HepG2 (cell line): ENCODE results near the gene PALMD. TPM values are rescaled to one million over a fixed set of nuclear protein-coding genes. Genes with fewer than 3 reads are reported as not detected.

ENCODE experiments used
- ATAC-seq: fragments of 200-7000 bp; cut with Tn5 transposase; 3 replicates; pipeline ENCODE4 v1.9.1; 2020; ENCODE audit warnings: mild to moderate bottlenecking, moderate library complexity
- BruUV-seq: library from RNA; stranded (reverse); fragments of 400-500 nt; replicated peaks from 2 replicates; lab custom pipeline; 2021; lab: Mats Ljungman, UMichigan
- CTCF ChIA-PET: fragments of 300-600 bp; formaldehyde crosslinking; extraction: SDS; loops from one replicate; lab custom pipeline; 2021; ENCODE audit warnings: low total read pairs, inconsistent platforms, low intra/inter-chr PET ratio; lab: Yijun Ruan, JAX
- POLR2A ChIA-PET: fragments of 350-600 bp; sonication (Branson Sonifier 250); formaldehyde crosslinking; loops from one replicate; lab custom pipeline; 2020; ENCODE audit warnings: antibody characterized with exemption, inconsistent platforms; lab: Yijun Ruan, JAX
- DNase-seq: peaks from one replicate; pipeline ENCODE4 v3.0.0-alpha.2; 2015; ENCODE audit warnings: low spot score
- FAIRE-seq: peaks from 3 replicates; lab custom pipeline; 2011; peaks lifted over from hg19 to GRCh38; lab: Jason Lieb, UNC
- H2AFZ ChIP-seq: one replicate; pipeline ENCODE4 v1.6.1; 2011; ENCODE audit warnings: low read length, inconsistent platforms
- H3K27ac ChIP-seq: fragments of 300-600 bp; 3 replicates; pipeline ENCODE4 v1.8.0; 2011; ENCODE audit warnings: mixed run types, mild to moderate bottlenecking, mixed read lengths, low read length, inconsistent platforms; ENCODE audit not compliant: insufficient read depth; ENCODE audit errors: extremely low read length
- H3K27me3 ChIP-seq, 2 experiments: fragments of 200-600 bp in 1 of 2; 2 replicates in 1 of 2; 3 replicates in 1 of 2; pipeline versions ENCODE4 v1.6.0 to v1.8.0; 2011; ENCODE audit warnings: low read length in 2 of 2, mild to moderate bottlenecking in 2 of 2, moderate library complexity in 2 of 2, inconsistent platforms in 1 of 2; ENCODE audit not compliant: insufficient read depth in 2 of 2, control insufficient read depth in 1 of 2
- H3K36me3 ChIP-seq, 2 experiments: fragments of 200-600 bp in 1 of 2; replicated peaks in 1 of 2; 2 replicates in 1 of 2; 3 replicates in 1 of 2; pipeline versions ENCODE4 v1.5.1 to v1.8.0; 2011; ENCODE audit warnings: low read length in 2 of 2, inconsistent platforms in 1 of 2; ENCODE audit not compliant: insufficient read depth in 2 of 2, control insufficient read depth in 1 of 2
- H3K4me1 ChIP-seq: 2 replicates; pipeline ENCODE4 v1.5.1; 2012; ENCODE audit warnings: low read length, inconsistent platforms; ENCODE audit not compliant: insufficient read depth
- H3K4me2 ChIP-seq: 2 replicates; pipeline ENCODE4 v1.6.0; 2011; ENCODE audit warnings: low read depth, low read length, inconsistent platforms
- H3K4me3 ChIP-seq, 3 experiments: fragments of 200-600 bp in 1 of 3; sonication (generic), shearing (Covaris generic) in 1 of 3; replicated peaks in 1 of 3; 2 replicates each; pipeline ENCODE4 v1.5.1; 2011 to 2016; ENCODE audit warnings: low read length in 3 of 3, inconsistent platforms in 2 of 3, low read depth in 2 of 3, mild to moderate bottlenecking in 2 of 3, control low read depth in 1 of 3, mixed read lengths in 1 of 3; ENCODE audit not compliant: insufficient read depth in 1 of 3
- H3K79me2 ChIP-seq: one replicate; pipeline ENCODE4 v1.6.1; 2011; ENCODE audit warnings: low read length, inconsistent platforms; ENCODE audit not compliant: insufficient read depth
- H3K9ac ChIP-seq: 2 replicates; pipeline ENCODE4 v1.6.0; 2011; ENCODE audit warnings: mild to moderate bottlenecking, low read depth, low read length, inconsistent platforms; ENCODE audit not compliant: insufficient read depth
- H3K9me3 ChIP-seq: 2 replicates; pipeline ENCODE4 v1.5.1; 2012; ENCODE audit warnings: mild to moderate bottlenecking, low read length
- H4K20me1 ChIP-seq: 2 replicates; pipeline ENCODE4 v1.6.0; 2011; ENCODE audit warnings: inconsistent platforms, mild to moderate bottlenecking, low read length, moderate library complexity; ENCODE audit not compliant: insufficient read depth
- ATF2 ChIP-seq: sonication (generic); formaldehyde crosslinking; IDR thresholded peaks from 2 replicates; pipeline ENCODE4 v1.4.0; 2020; ENCODE audit warnings: missing genetic modification reagents
- BHLHE40 ChIP-seq: IDR thresholded peaks from 2 replicates; pipeline ENCODE4 v1.6.1; 2011; ENCODE audit warnings: low read length, improper control_type of control experiment
- CBX2 ChIP-seq, 2 experiments: fragments of 200-600 bp in 1 of 2; sonication (generic); formaldehyde crosslinking in 1 of 2; IDR thresholded peaks; 2 replicates each; pipeline versions ENCODE4 v1.7.0 to v1.8.1; 2018 to 2022; ENCODE audit warnings: low read depth in 2 of 2, low read length in 1 of 2, mild to moderate bottlenecking in 1 of 2, missing genetic modification reagents in 1 of 2
- ELF1 ChIP-seq: sonication (generic); formaldehyde crosslinking; IDR thresholded peaks from 2 replicates; pipeline ENCODE4 v1.4.0; 2020; ENCODE audit warnings: missing genetic modification reagents
- HDAC6 ChIP-seq: fragments of 200-600 bp; sonication (generic); IDR thresholded peaks from 2 replicates; pipeline ENCODE4 v1.7.0; 2017; ENCODE audit warnings: mild to moderate bottlenecking, antibody characterized with exemption, low read length, low read depth
- ISL2 ChIP-seq: sonication (generic); formaldehyde crosslinking; IDR thresholded peaks from 2 replicates; pipeline ENCODE4 v1.5.0; 2020; ENCODE audit warnings: missing genetic modification reagents
- KLF9 ChIP-seq: IDR thresholded peaks from 2 replicates; pipeline ENCODE4 v1.6.1; 2016; ENCODE audit warnings: low read depth
- SNAPC2 ChIP-seq: sonication (generic); formaldehyde crosslinking; IDR thresholded peaks from 2 replicates; pipeline ENCODE4 v1.8.1; 2022; ENCODE audit warnings: mild to moderate bottlenecking, missing genetic modification reagents
- SRSF1 ChIP-seq: fragments of 200-400 bp; formaldehyde crosslinking; optimal IDR thresholded peaks from 2 replicates; pipeline ENCODE3; 2017; ENCODE audit warnings: mild to moderate bottlenecking, low read depth, low read length, moderate library complexity
- ZBED4 ChIP-seq: sonication (generic); formaldehyde crosslinking; IDR thresholded peaks from 2 replicates; pipeline ENCODE4 v1.4.0; 2020; ENCODE audit warnings: missing genetic modification reagents, borderline replicate concordance
- ZNF496 ChIP-seq: sonication (generic); formaldehyde crosslinking; IDR thresholded peaks from 2 replicates; pipeline ENCODE4 v1.8.1; 2023; ENCODE audit warnings: mild to moderate bottlenecking, moderate library complexity, missing genetic modification reagents; ENCODE audit not compliant: insufficient replicate concordance
- ZNF792 ChIP-seq: IDR thresholded peaks from 2 replicates; pipeline ENCODE4 v1.6.1; 2016
- WGBS: methylation state at CpG from one replicate; pipeline ENCODE4 v1.1.6; 2017; ENCODE audit warnings: low lambda C conversion rate; 5-methylcytosine and 5-hydroxymethylcytosine counted together
- in situ Hi-C: cut with HindIII; loops from 2 replicates; pipeline ENCODE4 v1.10.0; 2017; ENCODE audit warnings: low pct_unique_long_range_greater_than_20kb; ENCODE audit not compliant: extremely low pct_ligation_motif_present
- intact Hi-C: fragments of 100-400 bp; cut with micrococcal nuclease; formaldehyde crosslinking; loops from one replicate; pipeline ENCODE4 v1.10.0; 2022; ENCODE audit not compliant: unreplicated experiment
- polyA plus RNA-seq, 8 experiments: library from polyadenylated mRNA; depleted of rRNA in 3 of 8; stranded (reverse) in 7 of 8; unstranded in 1 of 8; fragments of >200 nt; fragmentation: Illumina TruSeq in 4 of 8; extraction: Trizol in 4 of 8; gene quantifications; 2 replicates each; pipeline versions ENCODE4 v1.2.1 to v1.2.3, GENCODE V29; 2011 to 2016; ENCODE audit warnings: low read depth in 4 of 8, missing spikeins in 1 of 8, mixed read lengths in 1 of 8; ENCODE audit not compliant: insufficient read depth in 1 of 8
- total RNA-seq, 5 experiments: library from RNA; depleted of rRNA; stranded (reverse); fragments of >200 nt; fragmentation: Illumina TruSeq; extraction: Trizol; gene quantifications; 2 replicates each; pipeline ENCODE4 v1.2.3, GENCODE V29; 2016; ENCODE audit warnings: low read depth in 1 of 5

The PALMD gene
- total and polyA plus RNA-seq, 2 of the 13 experiments (the other 11 are each of a cell fraction or from before 2014, with no cell fraction given), result 5.5 to 31.1 TPM

GRCh38 chr1:99657213-99658030, 11.5 kb downstream of the PALMD start (continued):
- TF ChIP-seq ZBED4 (CRISPR knock-in tag) (no peak), BHLHE40 (no peak), ZNF792 (CRISPR knock-in tag) (no peak), SRSF1 (no peak), ZNF496 (CRISPR knock-in tag) (no peak), HDAC6 (no peak), ISL2 (CRISPR knock-in tag) (no peak)

GRCh38 chr1:99658031-99658290, 12.0 kb downstream of the PALMD start:
- H3K4me1 ChIP-seq, result peaks cover 20% of the 10 kb centered on the region
- no peaks in the 10 kb centered on the region for H3K9me3 ChIP-seq
- FAIRE-seq (no peak), DNase-seq (no peak), ATAC-seq (no peak)
- H4K20me1 ChIP-seq, result no peaks in the 10 kb centered on the region
- H3K4me2 ChIP-seq, result no peak overlapping the region
- ChIA-PET CTCF (interaction anchor here (0.6 kb wide), 1 partner anchor 889 kb away, joined by 4 read pairs; no protein-coding TSS in a partner anchor), POLR2A (no interaction called here)
- H3K27ac ChIP-seq, result no peak overlapping the region
- H2AFZ ChIP-seq, result no peak overlapping the region
- peaks cover 3% of the 10 kb centered on the region for H3K79me2 ChIP-seq
- in situ Hi-C loops, result no loop called here
- H3K4me3 ChIP-seq, result no peak overlapping the region
- peaks cover 0 to 6% of the 10 kb centered on the region in 2 experiments; a peak in 3 of 5 replicates for H3K36me3 ChIP-seq
- BruUV-seq, result no TSS peak
- no peak overlapping the region for H3K9ac ChIP-seq
- H3K27me3 ChIP-seq, result no peaks in the 10 kb centered on the region
- WGBS, result 98% methylated on average over 3 of the region's 3 CpGs
- intact Hi-C loops, result no loop called here
- TF ChIP-seq SNAPC2 (CRISPR knock-in tag) (no peak), ELF1 (CRISPR knock-in tag) (no peak), ATF2 (CRISPR knock-in tag) (no peak), KLF9 (CRISPR knock-in tag) (no peak), CBX2 (IDR thresholded peaks at IDR 0.05; ENCODE audit: low read depth, low read length) (no peak), CBX2 (CRISPR knock-in tag; IDR thresholded peaks at IDR 0.05; ENCODE audit: low read depth) (no peak)
